ENCODE measurements around the gene NRG2.
A peak's percentile ranks its signal among the peaks of the same experiment; 100 is the strongest.

The NRG2 gene

GRCh38 chr5:139964994-139965565 lies 78.0 kb downstream of the NRG2 start:
- DNase-seq = no peak

GRCh38 chr5:139964266-139964993 lies 78.7 kb downstream of the NRG2 start:
- DNase-seq = no peak

GRCh38 chr5:139962445-139962844 lies 80.7 kb downstream of the NRG2 start:
- no peak for DNase-seq

GRCh38 chr5:139961435-139962157 lies 81.5 kb downstream of the NRG2 start:
- DNase-seq = no peak

- DNase-seq = no peak
These were observed 82.2 kb downstream of the NRG2 start for GRCh38 chr5:139960723-139961383.

- DNase-seq = no peak
These were observed 84.5 kb downstream of the NRG2 start for GRCh38 chr5:139958432-139959148.

- no peak for DNase-seq
These were observed 86.8 kb downstream of the NRG2 start for GRCh38 chr5:139956342-139956741.

- no peak for DNase-seq
These were observed 87.4 kb downstream of the NRG2 start for GRCh38 chr5:139955616-139956273.

GRCh38 chr5:139955053-139955605 lies 88.0 kb downstream of the NRG2 start:
- DNase-seq = no peak

- no peak for DNase-seq
These were observed 88.6 kb downstream of the NRG2 start for GRCh38 chr5:139954462-139954861.

GRCh38 chr5:139954022-139954421 lies 89.1 kb downstream of the NRG2 start:
- DNase-seq = no peak

- no peak for DNase-seq
These were observed 90.5 kb downstream of the NRG2 start for GRCh38 chr5:139952574-139952973.

GRCh38 chr5:139951983-139952382 lies 91.1 kb downstream of the NRG2 start:
- DNase-seq = no peak

- no peak for DNase-seq
These were observed 91.7 kb downstream of the NRG2 start for GRCh38 chr5:139951296-139951924.

GRCh38 chr5:139950436-139950835 lies 92.7 kb downstream of the NRG2 start:
- no peak for DNase-seq

GRCh38 chr5:139949710-139950109 lies 93.4 kb downstream of the NRG2 start:
- no peak for DNase-seq

GRCh38 chr5:139947727-139948126 lies 95.4 kb downstream of the NRG2 start:
- DNase-seq = no peak

- DNase-seq = peak; percentile 79
These were observed 96.7 kb downstream of the NRG2 start for GRCh38 chr5:139946440-139946839.

- DNase-seq = peak; percentile 21
These were observed 97.1 kb downstream of the NRG2 start for GRCh38 chr5:139946006-139946405.

GRCh38 chr5:139942243-139942642 lies 100.9 kb downstream of the NRG2 start:
- DNase-seq = no peak

GRCh38 chr5:139930406-139930805 lies 112.7 kb downstream of the NRG2 start:
- DNase-seq = no peak

Data from inflammatory macrophage treated with lipopolysaccharide for 4 hours (primary cell).